SK-N-SH (cell line): ENCODE measurements around the gene KIF3B.

Experiments used
- CHD2 ChIP-seq: fragments of 150-350 bp; IDR thresholded peaks from 2 replicates; pipeline ENCODE4 v1.6.1; 2018; ENCODE audit warnings: low read length; ENCODE audit not compliant: partially characterized antibody
- CTCF ChIP-seq: fragments of 200-600 bp; sonication (generic); IDR thresholded peaks from 2 replicates; pipeline ENCODE4 v1.6.1; 2017; ENCODE audit warnings: antibody characterized with exemption, mild to moderate bottlenecking, moderate library complexity
- EP300 ChIP-seq, 2 experiments: IDR thresholded peaks; 2 replicates each; pipeline versions ENCODE4 v1.4.0 to v1.6.1; 2012; ENCODE audit warnings: borderline replicate concordance in 1 of 2, low read depth in 1 of 2, low read length in 1 of 2
- EZH2phosphoT487 ChIP-seq: fragments of 200-600 bp; sonication (generic); IDR thresholded peaks from 2 replicates; pipeline ENCODE4 v1.6.1; 2017; ENCODE audit warnings: low read depth, mixed run types, mild to moderate bottlenecking, antibody characterized with exemption, moderate library complexity, borderline replicate concordance
- MAX ChIP-seq: IDR thresholded peaks from 2 replicates; pipeline ENCODE4 v1.4.0; 2012; ENCODE audit warnings: low read depth
- NRF1 ChIP-seq: IDR thresholded peaks from 2 replicates; pipeline ENCODE4 v1.6.1; 2012; ENCODE audit warnings: low read depth, mild to moderate bottlenecking, low read length
- RCOR1 ChIP-seq: fragments of 150-350 bp; IDR thresholded peaks from 2 replicates; pipeline ENCODE4 v1.6.1; 2017; ENCODE audit warnings: antibody characterized with exemption, low read length
- REST ChIP-seq: IDR thresholded peaks from 2 replicates; pipeline ENCODE4 v1.6.1; 2012; ENCODE audit warnings: mild to moderate bottlenecking, low read depth, low read length, moderate library complexity
- TEAD4 ChIP-seq: IDR thresholded peaks from 2 replicates; pipeline ENCODE4 v1.4.0; 2012; ENCODE audit warnings: mild to moderate bottlenecking, borderline replicate concordance; ENCODE audit not compliant: insufficient read depth
- ZBTB33 ChIP-seq: IDR thresholded peaks from 2 replicates; pipeline ENCODE4 v1.4.0; 2012; ENCODE audit warnings: low read depth, borderline replicate concordance

- TF ChIP-seq CTCF = no peak
- no peak for TF ChIP-seq REST
- TF ChIP-seq EP300 (IDR thresholded peaks at IDR 0.05; ENCODE audit: borderline replicate concordance in 1 of 2, low read depth in 1 of 2, low read length in 1 of 2) = no peak
- TF ChIP-seq EZH2phosphoT487 = no peak
- TF ChIP-seq NRF1 = no peak
- no peak for TF ChIP-seq MAX
- no peak for TF ChIP-seq CHD2
- no peak for TF ChIP-seq ZBTB33
- TF ChIP-seq TEAD4 = no peak
- no peak for TF ChIP-seq RCOR1
These were observed 42.0 kb upstream of the KIF3B start for GRCh38 chr20:32235331-32236047.
